ENCODE measurements around the gene SYNDIG1L.

Gene SYNDIG1L

GRCh38 chr14:74408870-74409269 lies 17.1 kb downstream of the SYNDIG1L start:
- Histone ChIP-seq H3K27me3 (ENCODE audit: control insufficient read depth, insufficient read depth, low read length) (no peaks in the 10 kb centered on the region), H3K9me3 (ENCODE audit: control insufficient read depth, low read length) (no peaks in the 10 kb centered on the region), H2AFZ (no peak overlapping the region), H3K27ac (no peak overlapping the region), H3K4me2 (ENCODE audit: low read length) (no peak overlapping the region), H3K9ac (no peak overlapping the region), H3K4me3 (ENCODE audit: low read depth, low read length) (no peak overlapping the region), H3K36me3 (ENCODE audit: control insufficient read depth, insufficient read depth, low read length) (no peaks in the 10 kb centered on the region), H3K4me1 (no peaks in the 10 kb centered on the region), H3K79me2 (no peaks in the 10 kb centered on the region)
- TF ChIP-seq, protein P1, sequence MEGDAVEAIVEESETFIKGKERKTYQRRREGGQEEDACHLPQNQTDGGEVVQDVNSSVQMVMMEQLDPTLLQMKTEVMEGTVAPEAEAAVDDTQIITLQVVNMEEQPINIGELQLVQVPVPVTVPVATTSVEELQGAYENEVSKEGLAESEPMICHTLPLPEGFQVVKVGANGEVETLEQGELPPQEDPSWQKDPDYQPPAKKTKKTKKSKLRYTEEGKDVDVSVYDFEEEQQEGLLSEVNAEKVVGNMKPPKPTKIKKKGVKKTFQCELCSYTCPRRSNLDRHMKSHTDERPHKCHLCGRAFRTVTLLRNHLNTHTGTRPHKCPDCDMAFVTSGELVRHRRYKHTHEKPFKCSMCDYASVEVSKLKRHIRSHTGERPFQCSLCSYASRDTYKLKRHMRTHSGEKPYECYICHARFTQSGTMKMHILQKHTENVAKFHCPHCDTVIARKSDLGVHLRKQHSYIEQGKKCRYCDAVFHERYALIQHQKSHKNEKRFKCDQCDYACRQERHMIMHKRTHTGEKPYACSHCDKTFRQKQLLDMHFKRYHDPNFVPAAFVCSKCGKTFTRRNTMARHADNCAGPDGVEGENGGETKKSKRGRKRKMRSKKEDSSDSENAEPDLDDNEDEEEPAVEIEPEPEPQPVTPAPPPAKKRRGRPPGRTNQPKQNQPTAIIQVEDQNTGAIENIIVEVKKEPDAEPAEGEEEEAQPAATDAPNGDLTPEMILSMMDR (IDR thresholded peaks at IDR 0.05) = no peak

GRCh38 chr14:74407801-74408154 lies 18.2 kb downstream of the SYNDIG1L start:
- TF ChIP-seq, protein P1 (IDR thresholded peaks at IDR 0.05) = no peak
- Histone ChIP-seq H2AFZ (no peak overlapping the region), H3K9me3 (ENCODE audit: control insufficient read depth, low read length) (no peaks in the 10 kb centered on the region), H3K36me3 (ENCODE audit: control insufficient read depth, insufficient read depth, low read length) (no peaks in the 10 kb centered on the region), H3K27me3 (ENCODE audit: control insufficient read depth, insufficient read depth, low read length) (no peaks in the 10 kb centered on the region), H3K9ac (no peak overlapping the region), H3K4me1 (no peaks in the 10 kb centered on the region), H3K4me3 (ENCODE audit: low read depth, low read length) (no peak overlapping the region), H3K27ac (no peak overlapping the region), H3K4me2 (ENCODE audit: low read length) (no peak overlapping the region), H3K79me2 (no peaks in the 10 kb centered on the region)

DNA sequence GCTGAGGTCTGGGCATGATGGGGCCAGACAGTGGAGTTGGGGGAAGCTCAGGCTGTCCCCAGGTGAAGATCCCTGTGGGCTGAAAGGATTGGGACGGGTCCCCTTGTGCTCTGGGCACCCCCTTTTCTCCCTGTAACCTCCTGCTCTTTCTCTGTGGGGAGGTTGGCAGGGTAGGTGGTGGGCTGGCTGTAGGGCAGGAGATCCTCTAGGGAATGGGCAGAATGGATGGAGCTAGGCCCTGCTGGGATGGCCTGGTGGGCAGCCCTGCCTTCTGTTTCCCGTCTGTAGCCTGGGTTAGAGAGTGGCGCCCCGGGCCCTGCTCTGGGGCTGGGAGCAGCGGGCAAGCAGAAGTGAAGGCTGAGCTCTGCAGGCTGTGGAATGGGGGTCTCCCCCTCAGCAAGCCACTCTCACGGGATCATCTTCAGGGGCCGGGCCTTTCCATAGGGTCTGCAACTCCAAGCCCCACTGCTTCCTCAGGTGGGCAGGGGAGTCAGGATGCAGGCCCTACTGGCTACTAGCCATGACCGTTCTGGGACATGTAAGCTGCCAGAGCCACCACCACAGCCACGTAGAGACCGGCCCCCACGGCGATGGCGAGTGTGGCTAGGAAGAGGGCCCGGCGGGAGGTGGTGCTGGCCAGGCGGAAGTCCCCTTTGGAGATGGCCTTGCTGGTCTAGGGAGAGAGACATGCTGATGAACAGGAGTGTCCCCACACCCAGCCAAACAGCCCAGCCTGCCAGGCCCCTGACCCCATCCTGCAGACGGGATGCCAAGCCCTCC lies 18.8 kb downstream of the SYNDIG1L start:
- H3K4me2 ChIP-seq (ENCODE audit: low read length) = no peak overlapping the region
- H3K9ac ChIP-seq = no peak overlapping the region
- H3K79me2 ChIP-seq = no peaks in the 10 kb centered on the region
- peaks cover 1% of the 10 kb centered on the region for H3K4me1 ChIP-seq
- H2AFZ ChIP-seq = no peak overlapping the region
- no peak overlapping the region for H3K4me3 ChIP-seq (ENCODE audit: low read depth, low read length)
- H3K36me3 ChIP-seq (ENCODE audit: control insufficient read depth, insufficient read depth, low read length) = no peaks in the 10 kb centered on the region
- H3K27ac ChIP-seq = no peak overlapping the region
- TF ChIP-seq, protein P1 (IDR thresholded peaks at IDR 0.05) = no peak
- no peaks in the 10 kb centered on the region for H3K9me3 ChIP-seq (ENCODE audit: control insufficient read depth, low read length)
- no peaks in the 10 kb centered on the region for H3K27me3 ChIP-seq (ENCODE audit: control insufficient read depth, insufficient read depth, low read length)

DNA sequence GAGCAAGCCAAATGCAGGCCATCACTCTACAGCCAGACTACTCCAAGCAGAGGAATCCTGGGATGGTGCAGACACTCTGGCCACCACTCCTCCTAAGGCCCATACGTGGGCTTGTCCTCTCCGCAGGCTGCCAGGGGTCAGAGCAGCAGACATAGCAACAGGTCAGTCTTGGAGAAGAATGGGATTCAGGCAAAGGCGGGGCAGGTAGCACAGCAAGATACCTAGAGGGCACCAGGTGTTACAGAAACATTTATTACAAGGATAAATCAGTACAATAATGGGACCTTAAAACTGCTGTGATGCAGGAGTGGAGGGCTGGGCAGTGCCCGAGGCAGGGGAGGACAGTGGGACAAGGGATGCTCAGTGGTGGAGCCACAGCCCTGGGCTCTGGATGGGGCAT lies 20.3 kb downstream of the SYNDIG1L start:
- no peaks in the 10 kb centered on the region for H3K27me3 ChIP-seq (ENCODE audit: control insufficient read depth, insufficient read depth, low read length)
- no peak overlapping the region for H2AFZ ChIP-seq
- H3K9ac ChIP-seq = no peak overlapping the region
- no peaks in the 10 kb centered on the region for H3K36me3 ChIP-seq (ENCODE audit: control insufficient read depth, insufficient read depth, low read length)
- H3K9me3 ChIP-seq (ENCODE audit: control insufficient read depth, low read length) = no peaks in the 10 kb centered on the region
- no peak overlapping the region for H3K27ac ChIP-seq
- no peak overlapping the region for H3K4me3 ChIP-seq (ENCODE audit: low read depth, low read length)
- H3K4me1 ChIP-seq = peaks cover 13% of the 10 kb centered on the region
- TF ChIP-seq, protein P1 (IDR thresholded peaks at IDR 0.05) = no peak
- no peaks in the 10 kb centered on the region for H3K79me2 ChIP-seq
- no peak overlapping the region for H3K4me2 ChIP-seq (ENCODE audit: low read length)

DNA sequence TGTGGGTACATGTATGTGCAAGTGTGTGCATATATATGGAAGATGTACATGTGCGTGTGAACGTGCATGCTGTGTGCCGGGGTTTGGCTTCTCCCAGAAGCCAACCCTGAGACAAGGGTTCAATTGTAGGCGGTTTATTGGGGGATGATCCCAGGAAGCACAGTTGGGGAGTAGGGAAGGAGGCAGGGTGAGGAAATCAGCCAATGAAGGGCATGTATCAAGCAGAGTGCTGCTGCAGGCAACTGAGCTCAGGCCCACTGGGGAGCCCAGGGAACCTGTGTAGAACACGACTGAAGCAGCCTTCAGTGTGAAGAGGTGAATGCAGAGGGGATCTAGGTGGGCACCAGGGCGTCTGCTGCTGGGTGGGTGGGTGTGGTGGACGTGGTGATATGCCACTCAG lies 21.6 kb downstream of the SYNDIG1L start:
- Histone ChIP-seq H3K27me3 (ENCODE audit: control insufficient read depth, insufficient read depth, low read length) (no peaks in the 10 kb centered on the region), H3K4me1 (peaks cover 13% of the 10 kb centered on the region)
- TF ChIP-seq, protein P1 (IDR thresholded peaks at IDR 0.05) = no peak

More for the DNA sequence above, 21.6 kb downstream of the SYNDIG1L start:
- Histone ChIP-seq H2AFZ (no peak overlapping the region), H3K4me3 (ENCODE audit: low read depth, low read length) (no peak overlapping the region), H3K9ac (no peak overlapping the region), H3K4me2 (ENCODE audit: low read length) (no peak overlapping the region), H3K27ac (no peak overlapping the region), H3K79me2 (no peaks in the 10 kb centered on the region), H3K9me3 (ENCODE audit: control insufficient read depth, low read length) (no peaks in the 10 kb centered on the region), H3K36me3 (ENCODE audit: control insufficient read depth, insufficient read depth, low read length) (no peaks in the 10 kb centered on the region)

All from parathyroid adenoma (tissue), 2 donors.